Measurements from ENCODE around the gene OTOP1.
"Not testable (repeated sequence)": the region's sequence is repeated elsewhere in the genome, so short reads cannot be mapped to it uniquely, and the experiment has no call there.

Gene OTOP1

GRCh38 chr4:4203688-4204400, 22.9 kb downstream of the OTOP1 start:
- Histone ChIP-seq H3K27ac (ENCODE audit: low read depth, low read length) (no peak overlapping the region), H3K4me3 (ENCODE audit: low read depth in 1 of 5, low read length in 5 of 5) (no peak overlapping the region), H3K27me3 (ENCODE audit: control insufficient read depth in 5 of 5, insufficient read depth in 4 of 5, low read length in 5 of 5) (peaks cover 4 to 21% (median 6%) of the 10 kb centered on the region in 5 donors), H3K9ac (ENCODE audit: low read length in 5 of 5) (no peak overlapping the region), H3K4me1 (ENCODE audit: control insufficient read depth in 5 of 5, insufficient read depth in 5 of 5, low read length in 5 of 5) (no peaks in the 10 kb centered on the region), H3K9me3 (ENCODE audit: control insufficient read depth in 5 of 5, low read length in 5 of 5) (peaks cover 0 to 2% (median 0%) of the 10 kb centered on the region in 5 donors), H3K36me3 (ENCODE audit: control insufficient read depth in 5 of 5, insufficient read depth in 5 of 5, low read length in 5 of 5) (no peaks in the 10 kb centered on the region)

- H3K4me3 ChIP-seq (ENCODE audit: low read depth in 1 of 5, low read length in 5 of 5): no peak overlapping the region
- H3K27ac ChIP-seq (ENCODE audit: low read depth, low read length): no peak overlapping the region
- H3K27me3 ChIP-seq (ENCODE audit: control insufficient read depth in 5 of 5, insufficient read depth in 4 of 5, low read length in 5 of 5): peaks cover 4 to 21% (median 6%) of the 10 kb centered on the region in 5 donors
- peaks cover 0 to 2% (median 0%) of the 10 kb centered on the region in 5 donors for H3K9me3 ChIP-seq (ENCODE audit: control insufficient read depth in 5 of 5, low read length in 5 of 5)
- no peaks in the 10 kb centered on the region for H3K4me1 ChIP-seq (ENCODE audit: control insufficient read depth in 5 of 5, insufficient read depth in 5 of 5, low read length in 5 of 5)
- H3K9ac ChIP-seq (ENCODE audit: low read length in 5 of 5): no peak overlapping the region
- no peaks in the 10 kb centered on the region for H3K36me3 ChIP-seq (ENCODE audit: control insufficient read depth in 5 of 5, insufficient read depth in 5 of 5, low read length in 5 of 5)
Observed at GRCh38 chr4:4202510-4202909, 24.2 kb downstream of the OTOP1 start.

GRCh38 chr4:4200624-4201023, 26.1 kb downstream of the OTOP1 start:
- H3K4me3 ChIP-seq (ENCODE audit: low read depth in 1 of 5, low read length in 5 of 5): no peak overlapping the region
- H3K27me3 ChIP-seq (ENCODE audit: control insufficient read depth in 5 of 5, insufficient read depth in 4 of 5, low read length in 5 of 5): peaks cover 4 to 16% (median 6%) of the 10 kb centered on the region in 5 donors
- peaks cover 0 to under 1% (median 0%) of the 10 kb centered on the region in 5 donors for H3K9me3 ChIP-seq (ENCODE audit: control insufficient read depth in 5 of 5, low read length in 5 of 5)

GRCh38 chr4:4195354-4195753, 31.4 kb downstream of the OTOP1 start:
- peaks cover 0 to 5% (median 3%) of the 10 kb centered on the region in 5 donors for H3K9me3 ChIP-seq (ENCODE audit: control insufficient read depth in 5 of 5, low read length in 5 of 5)
- H3K9ac ChIP-seq (ENCODE audit: low read length in 5 of 5): no peak overlapping the region

More at GRCh38 chr4:4200624-4201023, 26.1 kb downstream of the OTOP1 start:
- no peak overlapping the region for H3K9ac ChIP-seq (ENCODE audit: low read length in 5 of 5)
- no peaks in the 10 kb centered on the region for H3K36me3 ChIP-seq (ENCODE audit: control insufficient read depth in 5 of 5, insufficient read depth in 5 of 5, low read length in 5 of 5)
- no peaks in the 10 kb centered on the region for H3K4me1 ChIP-seq (ENCODE audit: control insufficient read depth in 5 of 5, insufficient read depth in 5 of 5, low read length in 5 of 5)
- no peak overlapping the region for H3K27ac ChIP-seq (ENCODE audit: low read depth, low read length)

GRCh38 chr4:4188557-4188956, 38.2 kb downstream of the OTOP1 start:
- peaks cover 0 to 17% (median 3%) of the 10 kb centered on the region in 5 donors for H3K27me3 ChIP-seq (ENCODE audit: control insufficient read depth in 5 of 5, insufficient read depth in 4 of 5, low read length in 5 of 5)
- not testable (repeated sequence) for H3K4me1 ChIP-seq (ENCODE audit: control insufficient read depth in 5 of 5, insufficient read depth in 5 of 5, low read length in 5 of 5); H3K9ac ChIP-seq (ENCODE audit: low read length in 5 of 5); H3K4me3 ChIP-seq (ENCODE audit: low read depth in 1 of 5, low read length in 5 of 5); H3K9me3 ChIP-seq (ENCODE audit: control insufficient read depth in 5 of 5, low read length in 5 of 5); H3K27ac ChIP-seq (ENCODE audit: low read depth, low read length); H3K36me3 ChIP-seq (ENCODE audit: control insufficient read depth in 5 of 5, insufficient read depth in 5 of 5, low read length in 5 of 5)

More at GRCh38 chr4:4195354-4195753, 31.4 kb downstream of the OTOP1 start:
- Histone ChIP-seq H3K27ac (ENCODE audit: low read depth, low read length) (no peak overlapping the region), H3K4me3 (ENCODE audit: low read depth in 1 of 5, low read length in 5 of 5) (no peak overlapping the region), H3K4me1 (ENCODE audit: control insufficient read depth in 5 of 5, insufficient read depth in 5 of 5, low read length in 5 of 5) (no peaks in the 10 kb centered on the region), H3K36me3 (ENCODE audit: control insufficient read depth in 5 of 5, insufficient read depth in 5 of 5, low read length in 5 of 5) (no peaks in the 10 kb centered on the region), H3K27me3 (ENCODE audit: control insufficient read depth in 5 of 5, insufficient read depth in 4 of 5, low read length in 5 of 5) (peaks cover 0 to 11% (median 0%) of the 10 kb centered on the region in 5 donors)

- Histone ChIP-seq H3K9ac (ENCODE audit: low read length in 5 of 5) (no peak overlapping the region), H3K9me3 (ENCODE audit: control insufficient read depth in 5 of 5, low read length in 5 of 5) (no peaks in the 10 kb centered on the region), H3K4me1 (ENCODE audit: control insufficient read depth in 5 of 5, insufficient read depth in 5 of 5, low read length in 5 of 5) (no peaks in the 10 kb centered on the region), H3K27me3 (ENCODE audit: control insufficient read depth in 5 of 5, insufficient read depth in 4 of 5, low read length in 5 of 5) (peaks cover 0 to 15% (median 3%) of the 10 kb centered on the region in 5 donors), H3K36me3 (ENCODE audit: control insufficient read depth in 5 of 5, insufficient read depth in 5 of 5, low read length in 5 of 5) (no peaks in the 10 kb centered on the region), H3K27ac (ENCODE audit: low read depth, low read length) (no peak overlapping the region), H3K4me3 (ENCODE audit: low read depth in 1 of 5, low read length in 5 of 5) (no peak overlapping the region)
Observed at GRCh38 chr4:4185528-4185927, 41.2 kb downstream of the OTOP1 start.

- H3K9ac ChIP-seq (ENCODE audit: low read length in 5 of 5): no peak overlapping the region
- H3K36me3 ChIP-seq (ENCODE audit: control insufficient read depth in 5 of 5, insufficient read depth in 5 of 5, low read length in 5 of 5): no peaks in the 10 kb centered on the region
- H3K4me3 ChIP-seq (ENCODE audit: low read depth in 1 of 5, low read length in 5 of 5): no peak overlapping the region
- H3K27ac ChIP-seq (ENCODE audit: low read depth, low read length): no peak overlapping the region
- peaks cover 0 to 15% (median 5%) of the 10 kb centered on the region in 5 donors for H3K27me3 ChIP-seq (ENCODE audit: control insufficient read depth in 5 of 5, insufficient read depth in 4 of 5, low read length in 5 of 5)
- H3K4me1 ChIP-seq (ENCODE audit: control insufficient read depth in 5 of 5, insufficient read depth in 5 of 5, low read length in 5 of 5): no peaks in the 10 kb centered on the region
- no peaks in the 10 kb centered on the region for H3K9me3 ChIP-seq (ENCODE audit: control insufficient read depth in 5 of 5, low read length in 5 of 5)
Observed at GRCh38 chr4:4182835-4183568, 43.7 kb downstream of the OTOP1 start.

GRCh38 chr4:4170596-4171150, 56.1 kb downstream of the OTOP1 start:
- H3K27ac ChIP-seq (ENCODE audit: low read depth, low read length): no peak overlapping the region
- no peaks in the 10 kb centered on the region for H3K4me1 ChIP-seq (ENCODE audit: control insufficient read depth in 5 of 5, insufficient read depth in 5 of 5, low read length in 5 of 5)
- H3K9ac ChIP-seq (ENCODE audit: low read length in 5 of 5): no peak overlapping the region
- H3K36me3 ChIP-seq (ENCODE audit: control insufficient read depth in 5 of 5, insufficient read depth in 5 of 5, low read length in 5 of 5): no peaks in the 10 kb centered on the region
- no peak overlapping the region for H3K4me3 ChIP-seq (ENCODE audit: low read depth in 1 of 5, low read length in 5 of 5)
- no peaks in the 10 kb centered on the region for H3K9me3 ChIP-seq (ENCODE audit: control insufficient read depth in 5 of 5, low read length in 5 of 5)
- H3K27me3 ChIP-seq (ENCODE audit: control insufficient read depth in 5 of 5, insufficient read depth in 4 of 5, low read length in 5 of 5): peaks cover 0 to 2% (median 0%) of the 10 kb centered on the region in 5 donors

GRCh38 chr4:4167981-4168780, 58.5 kb downstream of the OTOP1 start:
- not testable (repeated sequence) for H3K4me1 ChIP-seq (ENCODE audit: control insufficient read depth in 5 of 5, insufficient read depth in 5 of 5, low read length in 5 of 5); H3K9me3 ChIP-seq (ENCODE audit: control insufficient read depth in 5 of 5, low read length in 5 of 5); H3K36me3 ChIP-seq (ENCODE audit: control insufficient read depth in 5 of 5, insufficient read depth in 5 of 5, low read length in 5 of 5); H3K27me3 ChIP-seq (ENCODE audit: control insufficient read depth in 5 of 5, insufficient read depth in 4 of 5, low read length in 5 of 5); H3K27ac ChIP-seq (ENCODE audit: low read depth, low read length); H3K9ac ChIP-seq (ENCODE audit: low read length in 5 of 5); H3K4me3 ChIP-seq (ENCODE audit: low read depth in 1 of 5, low read length in 5 of 5)

All from subcutaneous abdominal adipose tissue (tissue), 5 donors.